Right atrium auricular region (tissue), 2 donors: ENCODE results near the gene CDK6. TPM values are rescaled to one million over a fixed set of nuclear protein-coding genes. Genes with fewer than 3 reads are reported as not detected.

Source experiments
- DNase-seq: peaks from one replicate; pipeline ENCODE4 v3.0.0-alpha.2; 2019; ENCODE audit warnings: low spot score
- H3K27ac ChIP-seq, 2 donors: fragments of 200-600 bp; sonication (generic); 1 replicate in 1 of 2; 2 replicates in 1 of 2; pipeline ENCODE4 v1.5.1; 2016 to 2019
- H3K27me3 ChIP-seq, 2 donors: fragments of 200-600 bp; sonication (generic); one replicate each; pipeline versions ENCODE4 v1.5.1 to v1.6.0; 2017 to 2019
- H3K36me3 ChIP-seq: fragments of 200-600 bp; sonication (generic); one replicate; pipeline ENCODE4 v1.5.1; 2016
- H3K4me1 ChIP-seq, 2 donors: fragments of 200-600 bp; sonication (generic); one replicate each; pipeline versions ENCODE4 v1.5.1 to v1.6.0; 2017 to 2019
- H3K4me3 ChIP-seq, 2 donors: fragments of 200-600 bp; sonication (generic); 1 replicate in 1 of 2; 2 replicates in 1 of 2; pipeline ENCODE4 v1.5.1; 2017 to 2019; ENCODE audit warnings: mild to moderate bottlenecking in 1 of 2, moderate library complexity in 1 of 2
- H3K9me3 ChIP-seq, 2 donors: fragments of 200-600 bp; sonication (generic); one replicate each; pipeline ENCODE4 v1.5.1; 2019
- CTCF ChIP-seq, 2 donors: fragments of 200-600 bp; sonication (generic); IDR thresholded peaks; one replicate each; pipeline ENCODE4 v1.5.1; 2019; ENCODE audit warnings: antibody characterized with exemption in 2 of 2
- total RNA-seq, 2 donors: library from RNA; depleted of rRNA; stranded (reverse); fragments of >200 nt; gene quantifications; one replicate each; pipeline ENCODE4 v1.1.0, GENCODE V29; 2016

CDK6 gene
- total RNA-seq, 2 donors from 2014 or later = 10.6 to 12.4 TPM

GRCh38 chr7:92851732-92852131, 15.4 kb upstream of the CDK6 start:
- DNase-seq = no peak
- Histone ChIP-seq H3K9me3 (no peaks in the 10 kb centered on the region), H3K27me3 (no peaks in the 10 kb centered on the region), H3K36me3 (no peaks in the 10 kb centered on the region), H3K4me3 (no peak overlapping the region), H3K4me1 (no peaks in the 10 kb centered on the region), H3K27ac (no peak overlapping the region)
- no peak for TF ChIP-seq CTCF (IDR thresholded peaks at IDR 0.05)

DNA sequence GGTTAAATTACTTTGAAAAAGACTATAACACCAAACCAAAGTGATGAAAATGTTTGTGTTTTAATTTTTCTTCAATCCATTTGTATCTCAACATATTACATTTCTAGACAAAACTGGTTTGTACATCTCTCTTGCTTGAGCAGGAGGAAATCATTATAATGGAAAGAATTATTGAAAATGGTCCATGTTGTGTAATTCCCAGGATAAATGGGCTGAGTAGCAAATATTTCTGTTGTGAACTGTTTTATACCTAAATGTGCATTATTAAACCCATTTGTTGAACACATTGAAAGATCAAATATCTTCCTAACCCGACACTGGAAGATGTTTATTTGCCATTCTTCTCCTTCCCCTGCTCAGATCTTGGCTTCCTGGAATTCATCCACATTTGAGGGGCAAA, 14.1 kb upstream of the CDK6 start:
- Histone ChIP-seq H3K27me3 (no peaks in the 10 kb centered on the region), H3K4me3 (no peak overlapping the region), H3K36me3 (no peaks in the 10 kb centered on the region), H3K27ac (no peak overlapping the region), H3K4me1 (no peaks in the 10 kb centered on the region), H3K9me3 (no peaks in the 10 kb centered on the region)
- no peak for TF ChIP-seq CTCF (IDR thresholded peaks at IDR 0.05)
- no peak for DNase-seq

DNA sequence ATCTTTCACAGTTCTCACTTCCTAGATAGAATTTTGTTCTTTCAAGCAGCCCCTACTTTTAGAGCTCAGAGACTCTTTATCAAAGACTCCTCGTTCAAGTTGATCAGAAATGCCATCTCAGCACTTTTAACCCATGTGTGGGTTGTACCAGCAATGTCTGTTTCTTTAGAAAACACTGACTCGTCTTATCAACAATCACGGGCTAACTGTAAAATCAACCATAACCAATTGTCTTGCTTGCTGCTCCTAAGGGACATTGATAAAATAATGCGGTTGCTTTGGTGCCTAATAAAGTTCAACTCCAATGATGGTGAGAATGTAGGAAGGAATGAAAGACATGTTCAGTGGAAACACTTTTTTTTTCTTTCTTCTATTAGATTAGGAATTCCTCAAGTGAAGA, 12.9 kb upstream of the CDK6 start:
- Histone ChIP-seq H3K27me3 (no peaks in the 10 kb centered on the region), H3K9me3 (no peaks in the 10 kb centered on the region), H3K4me3 (no peak overlapping the region), H3K27ac (no peak overlapping the region), H3K36me3 (no peaks in the 10 kb centered on the region), H3K4me1 (no peaks in the 10 kb centered on the region)
- DNase-seq = no peak
- TF ChIP-seq CTCF (IDR thresholded peaks at IDR 0.05) = no peak

DNA sequence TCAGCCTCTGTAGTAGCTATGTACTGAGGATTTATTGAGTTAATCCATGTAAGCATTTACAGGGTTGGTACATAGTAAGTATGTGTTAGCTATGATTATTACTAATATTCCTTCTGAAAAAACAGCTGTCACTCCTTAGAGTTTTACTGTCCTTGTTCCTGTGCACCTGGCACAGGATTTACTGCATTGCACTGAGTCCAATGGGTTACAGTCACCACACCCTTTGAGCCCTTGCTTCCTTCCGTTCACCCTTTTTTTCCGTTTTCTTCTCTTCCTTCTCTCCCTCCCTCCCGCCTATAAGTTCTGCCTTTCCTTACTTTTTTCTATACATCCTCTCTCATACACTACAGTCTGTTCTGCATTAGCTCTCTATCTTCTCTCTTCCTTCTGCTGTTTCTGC, 12.5 kb upstream of the CDK6 start:
- no peak for DNase-seq
- Histone ChIP-seq H3K4me1 (no peaks in the 10 kb centered on the region), H3K27ac (no peak overlapping the region), H3K27me3 (no peaks in the 10 kb centered on the region), H3K36me3 (no peaks in the 10 kb centered on the region), H3K4me3 (no peak overlapping the region), H3K9me3 (no peaks in the 10 kb centered on the region)
- TF ChIP-seq CTCF (IDR thresholded peaks at IDR 0.05) = no peak

DNA sequence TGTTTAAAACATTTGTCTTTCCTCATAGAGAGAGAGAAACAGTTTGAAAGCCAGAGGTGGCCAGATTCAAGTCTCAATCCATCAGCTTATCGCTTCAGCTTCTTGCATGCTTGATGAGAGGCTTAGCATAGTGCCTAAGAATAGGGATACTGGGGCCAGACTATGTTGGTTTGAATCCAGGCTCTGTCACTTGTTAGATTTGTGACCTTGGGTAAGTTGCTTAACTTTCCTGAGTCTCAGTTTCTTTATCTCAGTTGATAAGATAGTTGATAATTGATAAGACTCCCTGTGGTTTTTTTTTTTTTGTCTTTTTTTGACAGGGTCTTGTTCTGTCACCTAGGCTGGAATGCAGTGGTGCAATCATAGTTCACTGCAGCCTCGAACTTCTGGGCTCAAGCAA, 12.1 kb upstream of the CDK6 start:
- no peak overlapping the region for H3K27ac ChIP-seq
- no peaks in the 10 kb centered on the region for H3K27me3 ChIP-seq
- no peak overlapping the region for H3K4me3 ChIP-seq
- no peak for DNase-seq
- no peaks in the 10 kb centered on the region for H3K36me3 ChIP-seq
- no peaks in the 10 kb centered on the region for H3K4me1 ChIP-seq
- H3K9me3 ChIP-seq = no peaks in the 10 kb centered on the region
- TF ChIP-seq CTCF (IDR thresholded peaks at IDR 0.05) = no peak

- Histone ChIP-seq H3K4me3 (no peak overlapping the region), H3K36me3 (no peaks in the 10 kb centered on the region), H3K27me3 (no peaks in the 10 kb centered on the region), H3K27ac (no peak overlapping the region), H3K4me1 (no peaks in the 10 kb centered on the region), H3K9me3 (no peaks in the 10 kb centered on the region)
- no peak for DNase-seq
- no peak for TF ChIP-seq CTCF (IDR thresholded peaks at IDR 0.05)
Observed at GRCh38 chr7:92847305-92847704, 10.9 kb upstream of the CDK6 start.
